MCF 10A (cell line): ENCODE data around the gene COLEC12. TPM values are rescaled to one million over a fixed set of nuclear protein-coding genes. Genes with fewer than 3 reads are reported as not detected.

Experiments
- BruUV-seq: library from RNA; stranded (reverse); fragments of 400-500 nt; replicated peaks from 2 replicates; lab custom pipeline; 2021; lab: Mats Ljungman, UMichigan
- CTCF ChIA-PET: fragments of 300-600 bp; sonication (Branson Sonifier 250); formaldehyde crosslinking; extraction: SDS; loops from one replicate; lab custom pipeline; 2021; ENCODE audit warnings: antibody characterized with exemption, inconsistent platforms; lab: Yijun Ruan, JAX
- POLR2A ChIA-PET: fragments of 300-600, 350-650 bp; sonication (Branson Sonifier 250); formaldehyde crosslinking; extraction: SDS; loops from one replicate; lab custom pipeline; 2020; ENCODE audit warnings: antibody characterized with exemption, inconsistent platforms; lab: Yijun Ruan, JAX
- DNase-seq: peaks from one replicate; pipeline ENCODE4 v3.0.0-alpha.2; 2018; ENCODE audit not compliant: unreplicated experiment
- H3K27ac Mint-ChIP-seq: one replicate; pipeline ENCODE4 v1.8.0; 2022; ENCODE audit warnings: mild to moderate bottlenecking, low read depth, mixed read lengths; ENCODE audit not compliant: unreplicated experiment
- H3K27me3 Mint-ChIP-seq: one replicate; pipeline ENCODE4 v1.8.0; 2022; ENCODE audit warnings: mixed read lengths; ENCODE audit not compliant: insufficient read depth, unreplicated experiment
- H3K36me3 Mint-ChIP-seq: one replicate; pipeline ENCODE4 v1.8.0; 2022; ENCODE audit warnings: mild to moderate bottlenecking, moderate library complexity, mixed read lengths; ENCODE audit not compliant: insufficient read depth, unreplicated experiment
- H3K4me1 Mint-ChIP-seq: one replicate; pipeline ENCODE4 v1.8.0; 2022; ENCODE audit warnings: mixed read lengths; ENCODE audit not compliant: insufficient read depth, unreplicated experiment
- H3K4me3 Mint-ChIP-seq: one replicate; pipeline ENCODE4 v1.8.0; 2022; ENCODE audit warnings: mild to moderate bottlenecking, moderate library complexity, mixed read lengths; ENCODE audit not compliant: unreplicated experiment
- H3K9me3 Mint-ChIP-seq: one replicate; pipeline ENCODE4 v1.8.0; 2022; ENCODE audit warnings: mixed read lengths; ENCODE audit not compliant: unreplicated experiment
- intact Hi-C: fragments of 100-400 bp; cut with micrococcal nuclease; formaldehyde crosslinking; loops from 2 replicates; pipeline ENCODE4 v1.14.1; 2022
- total RNA-seq: library from RNA; stranded (reverse); gene quantifications from 2 replicates; pipeline ENCODE4 v1.2.3, GENCODE V29; 2022
- TF ChIP-seq, protein P1 (sequence below): fragments of 200-600 bp; IDR thresholded peaks from one replicate; pipeline ENCODE4 v1.8.0; 2022; ENCODE audit warnings: antibody characterized with exemption, mild to moderate bottlenecking; ENCODE audit not compliant: unreplicated experiment

COLEC12 gene
- total RNA-seq, 1 experiment from 2014 or later, result 0.05 TPM

DNA sequence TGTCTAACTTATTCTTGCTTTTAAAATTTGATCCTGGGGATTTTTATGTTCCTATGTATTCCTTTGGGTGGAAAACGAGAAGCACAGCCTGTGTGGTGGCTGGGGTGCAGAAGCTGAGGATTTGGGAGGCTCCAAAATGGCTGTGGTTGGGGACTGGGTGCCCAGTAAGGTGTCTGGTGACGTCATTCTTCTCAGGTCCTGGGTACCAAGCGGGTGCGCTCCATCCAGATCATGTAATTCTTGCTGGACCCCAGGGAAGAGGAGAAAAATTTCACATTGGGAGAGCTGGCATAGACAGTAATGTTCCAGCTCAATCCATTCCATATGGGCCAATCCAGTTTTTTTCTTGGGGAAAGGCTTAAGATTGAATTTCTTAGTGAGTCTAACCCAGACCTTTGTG is 171.6 kb downstream of the COLEC12 start:
- no peak overlapping the region for H3K27ac Mint-ChIP-seq
- no peaks in the 10 kb centered on the region for H3K4me1 Mint-ChIP-seq
- BruUV-seq, result no TSS peak
- CTCF ChIA-PET, result interaction anchor here (0.6 kb wide), 1 partner anchor 390 kb away, joined by 3 read pairs; no protein-coding TSS in a partner anchor
- peaks cover 11% of the 10 kb centered on the region for H3K36me3 Mint-ChIP-seq
- POLR2A ChIA-PET, result no interaction called here
- intact Hi-C loops, result no loop called here
- DNase-seq, result no peak
- no peaks in the 10 kb centered on the region for H3K27me3 Mint-ChIP-seq
- peaks cover 10% of the 10 kb centered on the region for H3K9me3 Mint-ChIP-seq
- H3K4me3 Mint-ChIP-seq, result no peak overlapping the region
- TF ChIP-seq, protein P1, sequence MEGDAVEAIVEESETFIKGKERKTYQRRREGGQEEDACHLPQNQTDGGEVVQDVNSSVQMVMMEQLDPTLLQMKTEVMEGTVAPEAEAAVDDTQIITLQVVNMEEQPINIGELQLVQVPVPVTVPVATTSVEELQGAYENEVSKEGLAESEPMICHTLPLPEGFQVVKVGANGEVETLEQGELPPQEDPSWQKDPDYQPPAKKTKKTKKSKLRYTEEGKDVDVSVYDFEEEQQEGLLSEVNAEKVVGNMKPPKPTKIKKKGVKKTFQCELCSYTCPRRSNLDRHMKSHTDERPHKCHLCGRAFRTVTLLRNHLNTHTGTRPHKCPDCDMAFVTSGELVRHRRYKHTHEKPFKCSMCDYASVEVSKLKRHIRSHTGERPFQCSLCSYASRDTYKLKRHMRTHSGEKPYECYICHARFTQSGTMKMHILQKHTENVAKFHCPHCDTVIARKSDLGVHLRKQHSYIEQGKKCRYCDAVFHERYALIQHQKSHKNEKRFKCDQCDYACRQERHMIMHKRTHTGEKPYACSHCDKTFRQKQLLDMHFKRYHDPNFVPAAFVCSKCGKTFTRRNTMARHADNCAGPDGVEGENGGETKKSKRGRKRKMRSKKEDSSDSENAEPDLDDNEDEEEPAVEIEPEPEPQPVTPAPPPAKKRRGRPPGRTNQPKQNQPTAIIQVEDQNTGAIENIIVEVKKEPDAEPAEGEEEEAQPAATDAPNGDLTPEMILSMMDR, result no peak

DNA sequence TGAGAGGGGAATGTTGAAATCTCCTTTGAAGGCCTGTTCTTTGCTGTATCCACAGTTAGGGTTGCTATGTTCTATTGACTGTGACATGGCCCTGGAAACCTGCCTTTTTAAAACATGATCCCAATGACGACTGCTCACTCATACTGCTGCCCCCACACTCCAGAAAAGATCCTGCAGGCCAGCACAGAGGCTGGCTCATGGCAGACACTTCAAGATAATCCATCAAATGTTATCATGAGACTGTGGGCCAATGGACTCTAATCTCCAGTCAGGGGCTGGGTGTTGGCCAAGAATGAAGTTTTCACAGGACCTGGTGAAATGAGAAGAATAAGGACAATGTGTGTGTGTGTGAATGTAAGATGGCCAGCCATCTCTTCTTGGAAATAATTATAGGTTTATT is 173.7 kb downstream of the COLEC12 start:
- Mint-ChIP-seq H3K27ac (no peak overlapping the region), H3K36me3 (peaks cover 11% of the 10 kb centered on the region), H3K9me3 (peaks cover 10% of the 10 kb centered on the region), H3K4me1 (peaks cover 5% of the 10 kb centered on the region), H3K27me3 (no peaks in the 10 kb centered on the region), H3K4me3 (no peak overlapping the region)
- DNase-seq, result no peak
- BruUV-seq, result no TSS peak
- ChIA-PET POLR2A (no interaction called here), CTCF (no interaction called here)
- intact Hi-C loops, result no loop called here
- TF ChIP-seq, protein P1, result no peak

DNA sequence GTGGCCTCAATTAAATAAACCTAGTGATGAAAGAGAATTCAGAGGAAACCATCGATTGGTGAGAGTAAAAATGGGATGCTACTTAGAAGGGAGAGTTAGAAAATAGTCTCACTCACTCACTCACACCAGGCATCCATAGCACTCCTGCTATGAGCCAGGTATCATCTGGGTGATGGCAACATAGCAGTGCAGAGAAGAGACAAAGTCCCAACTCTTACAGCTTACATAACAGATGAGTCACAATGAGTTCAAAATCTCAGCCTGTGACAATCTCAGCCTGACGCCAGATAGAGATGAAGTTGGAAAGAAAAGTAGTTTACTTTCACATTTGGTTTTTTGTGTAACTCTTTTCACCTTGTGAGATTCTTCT is 177.3 kb downstream of the COLEC12 start:
- TF ChIP-seq, protein P1, result no peak
- Mint-ChIP-seq H3K4me1 (peaks cover 5% of the 10 kb centered on the region), H3K36me3 (peaks cover 11% of the 10 kb centered on the region), H3K4me3 (no peak overlapping the region), H3K27me3 (no peaks in the 10 kb centered on the region), H3K9me3 (no peaks in the 10 kb centered on the region), H3K27ac (no peak overlapping the region)
- no TSS peak for BruUV-seq
- peak; percentile 40 for DNase-seq
- ChIA-PET POLR2A (interaction anchor here (0.6 kb wide), 1 partner anchor 303 kb away, joined by 3 read pairs; no protein-coding TSS in a partner anchor), CTCF (interaction anchor here (0.6 kb wide), 1 partner anchor 114 kb away, joined by 4 read pairs; no protein-coding TSS in a partner anchor)
- intact Hi-C loops, result no loop called here

DNA sequence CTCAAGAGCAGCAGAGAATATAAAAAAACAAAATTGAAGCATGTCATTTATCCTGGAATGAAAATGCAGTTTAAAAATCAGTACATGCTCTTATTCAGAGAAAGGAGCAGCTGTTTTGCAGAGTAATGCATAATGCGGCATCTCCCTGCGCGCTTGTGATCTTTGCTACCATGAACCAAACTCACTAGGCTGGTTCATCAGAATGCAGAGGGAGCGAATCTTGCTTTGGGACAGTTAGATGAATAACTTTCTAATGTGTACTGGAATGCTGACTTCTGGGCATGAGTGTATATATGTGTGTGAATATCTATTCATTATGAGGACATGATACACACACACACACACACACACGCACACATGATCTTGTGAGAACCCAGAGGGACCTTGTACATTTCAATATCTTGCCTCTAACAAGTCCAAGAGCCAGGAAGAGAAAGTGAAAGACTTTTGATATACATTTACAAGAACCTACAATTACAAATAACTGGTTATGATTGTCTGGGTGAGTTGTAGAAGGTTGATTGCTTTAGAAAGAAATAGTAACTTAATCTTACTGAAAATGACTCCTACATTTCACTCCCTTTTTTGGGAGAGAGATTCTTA is 178.5 kb downstream of the COLEC12 start:
- DNase-seq, result no peak
- Mint-ChIP-seq H3K27me3 (no peaks in the 10 kb centered on the region), H3K9me3 (no peaks in the 10 kb centered on the region), H3K4me3 (no peak overlapping the region), H3K27ac (no peak overlapping the region), H3K4me1 (peaks cover 5% of the 10 kb centered on the region), H3K36me3 (peaks cover 4% of the 10 kb centered on the region)
- ChIA-PET CTCF (interaction anchor here (0.6 to 0.7 kb wide), 2 partner anchors 40 to 165 kb away, joined by 3 read pairs; no protein-coding TSS in a partner anchor), POLR2A (no interaction called here)
- BruUV-seq, result no TSS peak
- TF ChIP-seq, protein P1, result no peak
- intact Hi-C loops, result no loop called here
